Measurements from ENCODE around the gene SRSF10. TPM values are rescaled to one million over a fixed set of nuclear protein-coding genes. Genes with fewer than 3 reads are reported as not detected.

SRSF10 gene
- total and polyA plus RNA-seq, 2 of the 8 experiments (the other 6 are each of a cell fraction or from before 2014, with no cell fraction given), result 155 to 194 TPM

GRCh38 chr1:23923592-23924499, 56.3 kb downstream of the SRSF10 start (continued):
- TF ChIP-seq, protein P1, sequence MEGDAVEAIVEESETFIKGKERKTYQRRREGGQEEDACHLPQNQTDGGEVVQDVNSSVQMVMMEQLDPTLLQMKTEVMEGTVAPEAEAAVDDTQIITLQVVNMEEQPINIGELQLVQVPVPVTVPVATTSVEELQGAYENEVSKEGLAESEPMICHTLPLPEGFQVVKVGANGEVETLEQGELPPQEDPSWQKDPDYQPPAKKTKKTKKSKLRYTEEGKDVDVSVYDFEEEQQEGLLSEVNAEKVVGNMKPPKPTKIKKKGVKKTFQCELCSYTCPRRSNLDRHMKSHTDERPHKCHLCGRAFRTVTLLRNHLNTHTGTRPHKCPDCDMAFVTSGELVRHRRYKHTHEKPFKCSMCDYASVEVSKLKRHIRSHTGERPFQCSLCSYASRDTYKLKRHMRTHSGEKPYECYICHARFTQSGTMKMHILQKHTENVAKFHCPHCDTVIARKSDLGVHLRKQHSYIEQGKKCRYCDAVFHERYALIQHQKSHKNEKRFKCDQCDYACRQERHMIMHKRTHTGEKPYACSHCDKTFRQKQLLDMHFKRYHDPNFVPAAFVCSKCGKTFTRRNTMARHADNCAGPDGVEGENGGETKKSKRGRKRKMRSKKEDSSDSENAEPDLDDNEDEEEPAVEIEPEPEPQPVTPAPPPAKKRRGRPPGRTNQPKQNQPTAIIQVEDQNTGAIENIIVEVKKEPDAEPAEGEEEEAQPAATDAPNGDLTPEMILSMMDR (IDR thresholded peaks at IDR 0.05; ENCODE audit: control extremely low read depth in 1 of 3, insufficient read depth in 1 of 3, low read depth in 1 of 3, low read length in 3 of 3), result no peak
- no peak for TF ChIP-seq KDM5A (IDR thresholded peaks at IDR 0.05; ENCODE audit: low read length)
- no peak for TF ChIP-seq BACH1 (IDR thresholded peaks at IDR 0.05; ENCODE audit: low read length)
- no peak for TF ChIP-seq CBX8 (IDR thresholded peaks at IDR 0.05; ENCODE audit: borderline replicate concordance, low read depth, low read length)
- TF ChIP-seq FOSL1 (IDR thresholded peaks at IDR 0.05; ENCODE audit: insufficient read depth, low read depth, low read length), result no peak
- no peak for TF ChIP-seq YY1 (IDR thresholded peaks at IDR 0.05; ENCODE audit: low read depth, low read length)
- TF ChIP-seq BRCA1 (IDR thresholded peaks at IDR 0.05; ENCODE audit: low read depth, low read length), result no peak
- TF ChIP-seq SP1 (IDR thresholded peaks at IDR 0.05; ENCODE audit: low read depth, low read length), result no peak

Measured in H1 (cell line).